ENCODE results near the gene CREB5.

GRCh38 chr7:28739128-28739527, 326.8 kb downstream of the CREB5 start:
- TF ChIP-seq CTCF (conservative IDR thresholded peaks at IDR 0.05; ENCODE audit: low read depth, low read length) (no peak), EZH2phosphoT487 (IDR thresholded peaks at IDR 0.05; ENCODE audit: borderline replicate concordance, low read length) (no peak), EZH2 (IDR thresholded peaks at IDR 0.05; ENCODE audit: low read length, unreplicated experiment) (no peak)

All from PC-3 (cell line).